A549 (cell line): ENCODE data around the gene TOMM20. TPM values are rescaled to one million over a fixed set of nuclear protein-coding genes. Genes with fewer than 3 reads are reported as not detected.

ENCODE experiments used
- ATAC-seq, 2 experiments: fragments of 200-7000 bp in 1 of 2; fragments of >200 bp in 1 of 2; cut with Nextera tagmentation in 1 of 2; cut with Tn5 transposase in 1 of 2; 3 replicates each; pipeline versions ENCODE4 v1.8.0 to v1.9.1; 2018 to 2020; ENCODE audit warnings: mild to moderate bottlenecking in 1 of 2, moderate library complexity in 1 of 2
- CTCF ChIA-PET: fragments of 300-600 bp; sonication (Branson Sonifier 250); formaldehyde crosslinking; extraction: SDS; loops from one replicate; lab custom pipeline; 2021; ENCODE audit warnings: antibody characterized with exemption, inconsistent platforms; lab: Yijun Ruan, JAX
- POLR2A ChIA-PET: fragments of 350-600 bp; formaldehyde crosslinking; extraction: SDS; loops from one replicate; lab custom pipeline; 2021; ENCODE audit warnings: antibody characterized with exemption, inconsistent platforms; lab: Yijun Ruan, JAX
- DNase-seq, 2 experiments: peaks; one replicate each; pipeline versions ENCODE4 v3.0.0 to v3.0.0-alpha.2; 2011 to 2016; ENCODE audit warnings: low read depth in 1 of 2, low spot score in 1 of 2
- FAIRE-seq: peaks from 2 replicates; lab custom pipeline; 2011; peaks lifted over from hg19 to GRCh38; lab: Jason Lieb, UNC
- H3K27ac ChIP-seq, 2 experiments: fragments of >200 bp; sonication (Bioruptor Twin); formaldehyde crosslinking; 3 replicates each; pipeline ENCODE4 v1.5.1; 2016 to 2017
- H3K4me1 ChIP-seq: fragments of >200 bp; sonication (Bioruptor Twin); formaldehyde crosslinking; 3 replicates; pipeline ENCODE4 v1.6.1; 2016
- H3K4me2 ChIP-seq: fragments of >200 bp; sonication (Bioruptor Twin); formaldehyde crosslinking; 3 replicates; pipeline ENCODE4 v1.6.1; 2016
- H3K4me3 ChIP-seq: fragments of >200 bp; sonication (Bioruptor Twin); formaldehyde crosslinking; 3 replicates; pipeline ENCODE4 v1.5.1; 2016
- H3K9me3 ChIP-seq: fragments of >200 bp; sonication (Bioruptor Twin); formaldehyde crosslinking; 3 replicates; pipeline ENCODE4 v1.6.1; 2016
- BCL3 ChIP-seq: fragments of >200 bp; sonication (Bioruptor Twin); formaldehyde crosslinking; IDR thresholded peaks from 3 replicates; pipeline ENCODE4 v1.6.1; 2016
- BHLHE40 ChIP-seq: IDR thresholded peaks from 2 replicates; pipeline ENCODE4 v1.6.1; 2012; ENCODE audit warnings: low read depth, low read length, inconsistent platforms
- CBX8 ChIP-seq: fragments of 200-600 bp; sonication (generic); IDR thresholded peaks from 2 replicates; pipeline ENCODE4 v1.6.1; 2016
- CTCF ChIP-seq: fragments of >200 bp; sonication (Bioruptor Twin); formaldehyde crosslinking; IDR thresholded peaks from 3 replicates; pipeline ENCODE4 v1.5.1; 2016
- EHMT2 ChIP-seq: fragments of 200-600 bp; sonication (generic); IDR thresholded peaks from 2 replicates; pipeline ENCODE4 v1.6.1; 2016; ENCODE audit warnings: antibody characterized with exemption, low read depth, mild to moderate bottlenecking, moderate library complexity
- FOSB ChIP-seq: fragments of 250-450 bp; sonication (Bioruptor Pico); IDR thresholded peaks from 2 replicates; pipeline ENCODE4 v1.5.0; 2020; ENCODE audit warnings: mild to moderate bottlenecking, moderate library complexity
- FOXS1 ChIP-seq: fragments of 250-450 bp; sonication (Bioruptor Pico); IDR thresholded peaks from 2 replicates; pipeline ENCODE4 v1.5.0; 2020; ENCODE audit warnings: mild to moderate bottlenecking, moderate library complexity
- HES2 ChIP-seq: fragments of >200 bp; sonication (Bioruptor Twin); formaldehyde crosslinking; IDR thresholded peaks from 2 replicates; pipeline ENCODE4 v1.6.1; 2016
- HEYL ChIP-seq: fragments of 250-450 bp; sonication (Bioruptor Pico); IDR thresholded peaks from 2 replicates; pipeline ENCODE4 v1.8.0; 2021; ENCODE audit warnings: mild to moderate bottlenecking, moderate library complexity
- HOXB5 ChIP-seq: fragments of 250-450 bp; sonication (Bioruptor Pico); IDR thresholded peaks from 2 replicates; pipeline ENCODE4 v1.5.0; 2020; ENCODE audit warnings: mild to moderate bottlenecking, moderate library complexity
- JUN ChIP-seq, 2 experiments: fragments of >200 bp; sonication (Bioruptor Twin); formaldehyde crosslinking; IDR thresholded peaks; 2 replicates in 1 of 2; 3 replicates in 1 of 2; pipeline ENCODE4 v1.6.1; 2016 to 2017
- MAFK ChIP-seq: fragments of 450-650 bp; IDR thresholded peaks from 2 replicates; pipeline ENCODE4 v1.6.1; 2014; ENCODE audit not compliant: partially characterized antibody
- MAZ ChIP-seq: fragments of 150-350 bp; IDR thresholded peaks from 2 replicates; pipeline ENCODE4 v1.6.1; 2014; ENCODE audit warnings: antibody characterized with exemption, low read depth, low read length, borderline replicate concordance
- MYC ChIP-seq: IDR thresholded peaks from 2 replicates; pipeline ENCODE4 v1.6.1; 2012; ENCODE audit warnings: mild to moderate bottlenecking, inconsistent platforms, low read length, improper control_type of control experiment, borderline replicate concordance
- NPAS2 ChIP-seq: fragments of 250-450 bp; sonication (Bioruptor Pico); IDR thresholded peaks from 2 replicates; pipeline ENCODE4 v1.8.0; 2022; ENCODE audit warnings: mild to moderate bottlenecking, moderate library complexity, borderline replicate concordance
- PBX3 ChIP-seq: IDR thresholded peaks from 2 replicates; pipeline ENCODE4 v1.6.1; 2012
- RARB ChIP-seq: fragments of 250-450 bp; sonication (Bioruptor Pico); IDR thresholded peaks from 2 replicates; pipeline ENCODE4 v1.8.0; 2021; ENCODE audit warnings: mild to moderate bottlenecking, moderate library complexity
- SMC3 ChIP-seq: fragments of >200 bp; sonication (Bioruptor Twin); formaldehyde crosslinking; IDR thresholded peaks from 3 replicates; pipeline ENCODE4 v1.6.1; 2018; ENCODE audit warnings: inconsistent platforms
- SREBF2 ChIP-seq: fragments of 450-650 bp; IDR thresholded peaks from 2 replicates; pipeline ENCODE4 v1.6.1; 2014; ENCODE audit warnings: mild to moderate bottlenecking, moderate library complexity
- USF2 ChIP-seq: fragments of 450-650 bp; IDR thresholded peaks from 2 replicates; pipeline ENCODE4 v1.6.1; 2014; ENCODE audit warnings: antibody characterized with exemption
- ZC3H11A ChIP-seq: fragments of 450-650 bp; IDR thresholded peaks from 2 replicates; pipeline ENCODE4 v1.6.1; 2014; ENCODE audit warnings: antibody characterized with exemption, mild to moderate bottlenecking
- ZFP36 ChIP-seq: fragments of 450-650 bp; IDR thresholded peaks from 2 replicates; pipeline ENCODE4 v1.6.1; 2014; ENCODE audit warnings: borderline replicate concordance; ENCODE audit not compliant: partially characterized antibody
- ZNF302 ChIP-seq: fragments of 250-450 bp; sonication (Bioruptor Pico); IDR thresholded peaks from 2 replicates; pipeline ENCODE4 v1.9.0; 2021; ENCODE audit warnings: inconsistent platforms, mild to moderate bottlenecking, moderate library complexity
- WGBS: methylation state at CpG from one replicate; pipeline ENCODE4 v1.1.6; 2017; ENCODE audit errors: missing lambda C conversion rate; 5-methylcytosine and 5-hydroxymethylcytosine counted together
- polyA plus RNA-seq, 4 experiments: library from polyadenylated mRNA; depleted of rRNA in 3 of 4; stranded (reverse); fragments of >200 nt; fragmentation: RNase III in 1 of 4; extraction: RNeasy Plus Mini Kit Qiagen cat#74134 plus additional on column Dnase treatment in 1 of 4; gene quantifications; 2 replicates in 3 of 4; 3 replicates in 1 of 4; pipeline ENCODE4 v1.2.3, GENCODE V29; 2011 to 2017

Gene TOMM20
- polyA plus RNA-seq, 2 of the 4 experiments (the other 2 are of a cell fraction): 112 to 122 TPM

GRCh38 chr1:235102259-235102582 lies 26.4 kb downstream of the TOMM20 start:
- ChIA-PET CTCF (interaction anchor here (1.0 to 1.4 kb wide), 2 partner anchors 9 to 615 kb away, joined by 5 to 6 read pairs; no protein-coding TSS in a partner anchor), POLR2A (no interaction called here)

GRCh38 chr1:235101558-235102258 lies 26.9 kb downstream of the TOMM20 start:
- no peak overlapping the region for H3K4me3 ChIP-seq
- POLR2A ChIA-PET: no interaction called here
- TF ChIP-seq HES2 (no peak), BHLHE40 (no peak), CBX8 (no peak), SMC3 (no peak), FOXS1 (no peak), RARB (CRISPR knock-in tag) (no peak), JUN (IDR thresholded peaks at IDR 0.05) (no peak), ZFP36 (no peak), MAFK (no peak), MAZ (no peak), SREBF2 (no peak), BCL3 (no peak), PBX3 (no peak), ZC3H11A (no peak), NPAS2 (no peak)
- TF ChIP-seq, all 56 proteins: peak for 0
- H3K4me2 ChIP-seq: no peak overlapping the region
- peak overlapping the region in 1 of 2 experiments; percentile 7; a peak in 1 of 6 replicates for H3K27ac ChIP-seq
- H3K4me1 ChIP-seq: peaks cover 9% of the 10 kb centered on the region; the same call in 2 of the 3 replicates
- H3K9me3 ChIP-seq: no peaks in the 10 kb centered on the region
- WGBS: 95% methylated on average over 4 of the region's 5 CpGs
- no peak for ATAC-seq
- no peak for DNase-seq
- CTCF ChIA-PET: interaction anchor here (0.6 to 1.4 kb wide), 4 partner anchors 8 to 990 kb away, joined by 3 to 6 read pairs (median 4); no protein-coding TSS in a partner anchor
- no peak for FAIRE-seq

More at GRCh38 chr1:235102259-235102582, 26.4 kb downstream of the TOMM20 start:
- no peaks in the 10 kb centered on the region for H3K9me3 ChIP-seq
- 94% methylated on average over 3 of the region's 3 CpGs for WGBS
- no peak overlapping the region for H3K4me2 ChIP-seq
- H3K4me3 ChIP-seq: no peak overlapping the region
- TF ChIP-seq PBX3 (no peak), CTCF (no peak), SMC3 (no peak), EHMT2 (no peak), ZNF302 (CRISPR knock-in tag) (no peak), USF2 (no peak), HEYL (no peak), FOSB (CRISPR knock-in tag) (no peak), MAZ (no peak), MYC (no peak), HOXB5 (CRISPR knock-in tag) (no peak)
- ATAC-seq: no peak
- FAIRE-seq: no peak
- DNase-seq: no peak
- peaks cover 9% of the 10 kb centered on the region; the same call in 2 of the 3 replicates for H3K4me1 ChIP-seq
- no peak overlapping the region for H3K27ac ChIP-seq
